Measurements from ENCODE around the gene NPC2. TPM values are rescaled to one million over a fixed set of nuclear protein-coding genes. Genes with fewer than 3 reads are reported as not detected.

The NPC2 gene
- total and polyA plus RNA-seq, 2 donors (not counting 3 experiments of a cell fraction or from before 2014, with no cell fraction given): 203 to 406 TPM

- Histone ChIP-seq H3K4me2 (ENCODE audit: insufficient read depth, low read length) (no peak overlapping the region), H3K9ac (replicated peaks; ENCODE audit: extremely low read depth, insufficient read depth, low read length) (no peak overlapping the region), H3K4me3 (replicated peaks in 1 of 3; ENCODE audit: insufficient read depth in 1 of 3, low read depth in 1 of 3, low read length in 3 of 3) (no peak overlapping the region), H3K27me3 (ENCODE audit: control insufficient read depth in 2 of 2, insufficient read depth in 2 of 2, low read length in 2 of 2) (no peaks in the 10 kb centered on the region), H4K20me1 (replicated peaks; ENCODE audit: control insufficient read depth, extremely low read depth, insufficient read depth, low read length) (no peaks in the 10 kb centered on the region), H3K79me2 (ENCODE audit: control insufficient read depth, insufficient read depth, low read length) (peaks cover 15% of the 10 kb centered on the region), H3K27ac (ENCODE audit: insufficient read depth, low read depth, low read length) (no peak overlapping the region), H3K9me3 (replicated peaks; ENCODE audit: control insufficient read depth, insufficient read depth, low read length) (no peaks in the 10 kb centered on the region), H3K36me3 (ENCODE audit: control insufficient read depth in 2 of 2, extremely low read depth in 1 of 2, insufficient read depth in 2 of 2, low read length in 2 of 2) (peaks cover 6 to 7% of the 10 kb centered on the region in 2 experiments), H3K9me1 (replicated peaks; ENCODE audit: control insufficient read depth, extremely low read depth, insufficient read depth, low read length) (no peaks in the 10 kb centered on the region), H3K4me1 (ENCODE audit: control insufficient read depth, extremely low read depth, insufficient read depth, low read length) (peaks cover 31% of the 10 kb centered on the region), H2AFZ (ENCODE audit: low read depth, low read length) (no peak overlapping the region)
- no TSS peak for BruUV-seq (replicated peaks)
- intact Hi-C loops (cut with micrococcal nuclease) (no loop called here), dilution Hi-C loops (cut with MboI; ENCODE audit: extremely low pct_ligation_motif_present, low sequenced_read_pairs) (no loop called here)
- DNase-seq (ENCODE audit: low read depth, low spot score) (no peak), FAIRE-seq (peak; percentile 37)
- POLR2A ChIA-PET: no interaction called here
- CTCF ChIA-PET: no interaction called here
- TF ChIP-seq JUN (IDR thresholded peaks at IDR 0.05; ENCODE audit: borderline replicate concordance, insufficient read depth, insufficient read length, low read depth): no peak
- peak; percentile 6 for TF ChIP-seq FOS (IDR thresholded peaks at IDR 0.05; ENCODE audit: borderline replicate concordance, insufficient read depth, low read length)
Measured at GRCh38 chr14:74495356-74495755, 2.3 kb upstream of the NPC2 start.

GRCh38 chr14:74493343-74494261 is 497 bp upstream of the NPC2 start, which contains the start of gene ISCA2:
Gene ISCA2, plus strand, starts transcription at chr14:74493765. Its CDS starts 10 bp downstream, at chr14:74493775.
- H3K27ac ChIP-seq (ENCODE audit: insufficient read depth, low read depth, low read length): peak within 1 kb of the TSS; percentile 76
- TF ChIP-seq GATA2 (IDR thresholded peaks at IDR 0.05; ENCODE audit: insufficient read depth, insufficient read length, low read depth, low read length) (no peak), POLR2AphosphoS5 (IDR thresholded peaks at IDR 0.05; ENCODE audit: insufficient read depth, low read depth, low read length) (peak; percentile 52)
- intact Hi-C loops (cut with micrococcal nuclease): loop anchor here (5.0 kb wide), 1 partner anchor 79 kb away; no protein-coding TSS in a partner anchor
- H3K9me3 ChIP-seq (replicated peaks; ENCODE audit: control insufficient read depth, insufficient read depth, low read length): no peaks in the 10 kb centered on the region
- peaks cover 47% of the 10 kb centered on the region for H3K4me1 ChIP-seq (ENCODE audit: control insufficient read depth, extremely low read depth, insufficient read depth, low read length)
- POLR2A ChIA-PET: interaction anchor here (0.6 kb wide), 1 partner anchor 412 kb away, joined by 4 read pairs; no protein-coding TSS in a partner anchor
- peak within 1 kb of the TSS; percentile 100 for H3K4me2 ChIP-seq (ENCODE audit: insufficient read depth, low read length)
- DNase-seq (ENCODE audit: low read depth, low spot score) (peak; percentile 99), FAIRE-seq (peak; percentile 91)
- H3K9ac ChIP-seq (replicated peaks; ENCODE audit: extremely low read depth, insufficient read depth, low read length): peak within 1 kb of the TSS; percentile 86
- no TSS peak for BruUV-seq (replicated peaks)
- dilution Hi-C loops (cut with MboI; ENCODE audit: extremely low pct_ligation_motif_present, low sequenced_read_pairs): no loop called here
- H2AFZ ChIP-seq (ENCODE audit: low read depth, low read length): peak within 1 kb of the TSS; percentile 93
- peaks cover 20% of the 10 kb centered on the region for H3K79me2 ChIP-seq (ENCODE audit: control insufficient read depth, insufficient read depth, low read length)
- H3K4me3 ChIP-seq (replicated peaks in 1 of 3; ENCODE audit: insufficient read depth in 1 of 3, low read depth in 1 of 3, low read length in 3 of 3): peak within 1 kb of the TSS; percentile 91 to 98 (median 93)
- H3K36me3 ChIP-seq (ENCODE audit: control insufficient read depth in 2 of 2, extremely low read depth in 1 of 2, insufficient read depth in 2 of 2, low read length in 2 of 2): no peaks in the 10 kb centered on the region
- no peaks in the 10 kb centered on the region for H3K9me1 ChIP-seq (replicated peaks; ENCODE audit: control insufficient read depth, extremely low read depth, insufficient read depth, low read length)
- H3K27me3 ChIP-seq (ENCODE audit: control insufficient read depth in 2 of 2, insufficient read depth in 2 of 2, low read length in 2 of 2): no peaks in the 10 kb centered on the region
- H4K20me1 ChIP-seq (replicated peaks; ENCODE audit: control insufficient read depth, extremely low read depth, insufficient read depth, low read length): no peaks in the 10 kb centered on the region
- CTCF ChIA-PET: interaction anchor here (0.8 to 1.1 kb wide), 4 partner anchors 15 to 133 kb away, joined by 3 to 4 read pairs (median 4); no protein-coding TSS in a partner anchor
